Measurements from ENCODE around the gene ADAM10. TPM values are rescaled to one million over a fixed set of nuclear protein-coding genes. Genes with fewer than 3 reads are reported as not detected.

Gene ADAM10
- total RNA-seq, 1 experiment from 2014 or later = 133 TPM

DNA sequence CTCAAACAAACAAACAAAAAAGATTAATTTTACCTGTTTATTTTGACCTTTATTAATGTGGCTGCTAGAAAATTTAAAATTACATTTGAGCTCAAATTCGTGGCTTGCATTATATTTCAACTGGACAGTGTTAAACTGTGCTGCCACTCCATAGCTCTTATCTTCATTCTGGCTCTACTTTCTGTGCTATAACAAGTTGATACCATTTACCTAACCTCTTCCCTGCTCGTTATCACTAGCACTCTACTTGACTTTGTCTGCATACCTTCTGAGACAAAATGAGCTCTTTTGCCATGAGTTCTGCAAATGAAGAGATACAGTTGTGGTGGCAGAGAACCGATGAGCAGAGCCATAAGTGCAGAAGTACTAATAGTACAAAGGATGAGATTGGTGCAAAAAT lies 48.0 kb upstream of the ADAM10 start (continued):
- TF ChIP-seq ZNF532 (CRISPR knock-in tag; IDR thresholded peaks at IDR 0.05; ENCODE audit: borderline replicate concordance) (no peak), IRF2 (CRISPR knock-in tag; IDR thresholded peaks at IDR 0.05; ENCODE audit: borderline replicate concordance, low read depth) (no peak), SMAD4 (CRISPR knock-in tag; IDR thresholded peaks at IDR 0.05) (no peak), NFE2L1 (CRISPR knock-in tag; IDR thresholded peaks at IDR 0.05) (no peak), ZMAT4 (CRISPR knock-in tag; IDR thresholded peaks at IDR 0.05) (no peak), E2F4 (CRISPR knock-in tag; IDR thresholded peaks at IDR 0.05; ENCODE audit: borderline replicate concordance, low read depth) (no peak), IRF1 (CRISPR knock-in tag; IDR thresholded peaks at IDR 0.05) (no peak), ZNF219 (CRISPR knock-in tag; IDR thresholded peaks at IDR 0.05; ENCODE audit: borderline replicate concordance) (no peak), SMAD3 (CRISPR knock-in tag; IDR thresholded peaks at IDR 0.05; ENCODE audit: borderline replicate concordance) (no peak), NFYB (CRISPR knock-in tag; conservative IDR thresholded peaks at IDR 0.05; ENCODE audit: low read depth) (no peak)
- TF ChIP-seq, protein P1, sequence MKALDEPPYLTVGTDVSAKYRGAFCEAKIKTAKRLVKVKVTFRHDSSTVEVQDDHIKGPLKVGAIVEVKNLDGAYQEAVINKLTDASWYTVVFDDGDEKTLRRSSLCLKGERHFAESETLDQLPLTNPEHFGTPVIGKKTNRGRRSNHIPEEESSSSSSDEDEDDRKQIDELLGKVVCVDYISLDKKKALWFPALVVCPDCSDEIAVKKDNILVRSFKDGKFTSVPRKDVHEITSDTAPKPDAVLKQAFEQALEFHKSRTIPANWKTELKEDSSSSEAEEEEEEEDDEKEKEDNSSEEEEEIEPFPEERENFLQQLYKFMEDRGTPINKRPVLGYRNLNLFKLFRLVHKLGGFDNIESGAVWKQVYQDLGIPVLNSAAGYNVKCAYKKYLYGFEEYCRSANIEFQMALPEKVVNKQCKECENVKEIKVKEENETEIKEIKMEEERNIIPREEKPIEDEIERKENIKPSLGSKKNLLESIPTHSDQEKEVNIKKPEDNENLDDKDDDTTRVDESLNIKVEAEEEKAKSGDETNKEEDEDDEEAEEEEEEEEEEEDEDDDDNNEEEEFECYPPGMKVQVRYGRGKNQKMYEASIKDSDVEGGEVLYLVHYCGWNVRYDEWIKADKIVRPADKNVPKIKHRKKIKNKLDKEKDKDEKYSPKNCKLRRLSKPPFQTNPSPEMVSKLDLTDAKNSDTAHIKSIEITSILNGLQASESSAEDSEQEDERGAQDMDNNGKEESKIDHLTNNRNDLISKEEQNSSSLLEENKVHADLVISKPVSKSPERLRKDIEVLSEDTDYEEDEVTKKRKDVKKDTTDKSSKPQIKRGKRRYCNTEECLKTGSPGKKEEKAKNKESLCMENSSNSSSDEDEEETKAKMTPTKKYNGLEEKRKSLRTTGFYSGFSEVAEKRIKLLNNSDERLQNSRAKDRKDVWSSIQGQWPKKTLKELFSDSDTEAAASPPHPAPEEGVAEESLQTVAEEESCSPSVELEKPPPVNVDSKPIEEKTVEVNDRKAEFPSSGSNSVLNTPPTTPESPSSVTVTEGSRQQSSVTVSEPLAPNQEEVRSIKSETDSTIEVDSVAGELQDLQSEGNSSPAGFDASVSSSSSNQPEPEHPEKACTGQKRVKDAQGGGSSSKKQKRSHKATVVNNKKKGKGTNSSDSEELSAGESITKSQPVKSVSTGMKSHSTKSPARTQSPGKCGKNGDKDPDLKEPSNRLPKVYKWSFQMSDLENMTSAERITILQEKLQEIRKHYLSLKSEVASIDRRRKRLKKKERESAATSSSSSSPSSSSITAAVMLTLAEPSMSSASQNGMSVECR (CRISPR knock-in tag; IDR thresholded peaks at IDR 0.05; ENCODE audit: borderline replicate concordance) = no peak

GRCh38 chr15:58795825-58796224 lies 46.3 kb upstream of the ADAM10 start:
- H3K9me3 Mint-ChIP-seq = 0 out of 2 replicates have a peak, but pooled peaks cover 8% of the 10 kb centered on the region
- CTCF ChIA-PET = no interaction called here

More at GRCh38 chr15:58795825-58796224, 46.3 kb upstream of the ADAM10 start:
- H3K4me3 Mint-ChIP-seq = no peak overlapping the region
- ATAC-seq = no peak
- DNase-seq (ENCODE audit: low spot score) = no peak
- no peak overlapping the region for H3K27ac Mint-ChIP-seq
- no peaks in the 10 kb centered on the region for H3K27me3 Mint-ChIP-seq (ENCODE audit: low read depth)
- H3K4me1 Mint-ChIP-seq = no peaks in the 10 kb centered on the region; the same call in 1 of the 2 replicates
- POLR2A ChIA-PET = no interaction called here
- TF ChIP-seq JUN (CRISPR knock-in tag; IDR thresholded peaks at IDR 0.05) = no peak
- TF ChIP-seq FOXK1 (CRISPR knock-in tag; IDR thresholded peaks at IDR 0.05) = no peak
- no peak for TF ChIP-seq NFYB (CRISPR knock-in tag; conservative IDR thresholded peaks at IDR 0.05; ENCODE audit: low read depth)
- TF ChIP-seq GTF2I (CRISPR knock-in tag; conservative IDR thresholded peaks at IDR 0.05) = no peak
- no peak for TF ChIP-seq MAX (CRISPR knock-in tag; IDR thresholded peaks at IDR 0.05)
- no peaks in the 10 kb centered on the region; the same call in 1 of the 2 replicates for H3K36me3 Mint-ChIP-seq
